HepG2 (cell line): ENCODE measurements around the gene CXADR. TPM values are rescaled to one million over a fixed set of nuclear protein-coding genes. Genes with fewer than 3 reads are reported as not detected.

Experiments used
- ATF5 ChIP-seq: sonication (generic); formaldehyde crosslinking; IDR thresholded peaks from 2 replicates; pipeline ENCODE4 v1.4.0; 2020; ENCODE audit warnings: mild to moderate bottlenecking, low read depth, missing genetic modification reagents
- HDAC1 ChIP-seq: sonication (generic); formaldehyde crosslinking; IDR thresholded peaks from 2 replicates; pipeline ENCODE4 v1.5.1; 2020; ENCODE audit warnings: mild to moderate bottlenecking, missing genetic modification reagents
- IKZF5 ChIP-seq: IDR thresholded peaks from 2 replicates; pipeline ENCODE4 v1.6.1; 2018; ENCODE audit warnings: missing genetic modification reagents, mild to moderate bottlenecking, missing compliant biosample characterization
- MTA1 ChIP-seq: sonication (generic); formaldehyde crosslinking; IDR thresholded peaks from 2 replicates; pipeline ENCODE4 v1.4.0; 2020; ENCODE audit warnings: missing genetic modification reagents, mild to moderate bottlenecking, borderline replicate concordance
- NFE2 ChIP-seq: sonication (generic); formaldehyde crosslinking; IDR thresholded peaks from 2 replicates; pipeline ENCODE4 v1.4.0; 2020; ENCODE audit warnings: missing genetic modification reagents
- RFX3 ChIP-seq: IDR thresholded peaks from 2 replicates; pipeline ENCODE4 v1.6.1; 2016; ENCODE audit warnings: missing biosample characterization, missing genetic modification reagents
- SAFB2 ChIP-seq: sonication (generic); formaldehyde crosslinking; IDR thresholded peaks from 2 replicates; pipeline ENCODE4 v1.5.1; 2020; ENCODE audit warnings: missing genetic modification reagents, low read depth, mild to moderate bottlenecking, borderline replicate concordance
- SMYD3 ChIP-seq: sonication (generic); formaldehyde crosslinking; IDR thresholded peaks from 2 replicates; pipeline ENCODE4 v1.8.1; 2023; ENCODE audit warnings: mild to moderate bottlenecking, missing genetic modification reagents
- THRA ChIP-seq: sonication (generic); formaldehyde crosslinking; IDR thresholded peaks from 2 replicates; pipeline ENCODE4 v1.4.0; 2020; ENCODE audit warnings: missing genetic modification reagents, borderline replicate concordance
- TSC22D2 ChIP-seq: sonication (generic); formaldehyde crosslinking; IDR thresholded peaks from 2 replicates; pipeline ENCODE4 v1.5.1; 2020; ENCODE audit warnings: missing genetic modification reagents, mild to moderate bottlenecking, borderline replicate concordance
- ZBED4 ChIP-seq: sonication (generic); formaldehyde crosslinking; IDR thresholded peaks from 2 replicates; pipeline ENCODE4 v1.4.0; 2020; ENCODE audit warnings: missing genetic modification reagents, borderline replicate concordance
- ZBTB14 ChIP-seq: sonication (generic); formaldehyde crosslinking; IDR thresholded peaks from 2 replicates; pipeline ENCODE4 v1.4.0; 2020; ENCODE audit warnings: missing genetic modification reagents
- ZFP41 ChIP-seq: sonication (generic); formaldehyde crosslinking; IDR thresholded peaks from 2 replicates; pipeline ENCODE4 v1.4.0; 2020; ENCODE audit warnings: mild to moderate bottlenecking, missing genetic modification reagents, borderline replicate concordance
- ZFP62 ChIP-seq: sonication (generic); formaldehyde crosslinking; IDR thresholded peaks from 2 replicates; pipeline ENCODE4 v1.4.0; 2020; ENCODE audit warnings: missing genetic modification reagents
- ZFY ChIP-seq: sonication (generic); formaldehyde crosslinking; IDR thresholded peaks from 2 replicates; pipeline ENCODE4 v1.4.0; 2020; ENCODE audit warnings: missing genetic modification reagents
- ZNF3 ChIP-seq: IDR thresholded peaks from 2 replicates; pipeline ENCODE4 v1.7.0; 2017; ENCODE audit warnings: inconsistent platforms
- ZNF501 ChIP-seq: sonication (generic); formaldehyde crosslinking; IDR thresholded peaks from 2 replicates; pipeline ENCODE4 v1.5.1; 2020; ENCODE audit warnings: mild to moderate bottlenecking, moderate library complexity, missing genetic modification reagents
- ZNF619 ChIP-seq: sonication (generic); formaldehyde crosslinking; IDR thresholded peaks from 2 replicates; pipeline ENCODE4 v1.4.0; 2020; ENCODE audit warnings: mild to moderate bottlenecking, missing genetic modification reagents
- ZSCAN9 ChIP-seq: IDR thresholded peaks from 2 replicates; pipeline ENCODE4 v1.6.1; 2016; ENCODE audit warnings: borderline replicate concordance
- ZUFSP ChIP-seq: sonication (generic); formaldehyde crosslinking; IDR thresholded peaks from 2 replicates; pipeline ENCODE4 v1.9.0; 2021; ENCODE audit warnings: missing genetic modification reagents, mild to moderate bottlenecking, borderline replicate concordance
- polyA plus RNA-seq, 8 experiments: library from polyadenylated mRNA; depleted of rRNA in 3 of 8; stranded (reverse) in 7 of 8; unstranded in 1 of 8; fragments of >200 nt; fragmentation: Illumina TruSeq in 4 of 8; extraction: Trizol in 4 of 8; gene quantifications; 2 replicates each; pipeline versions ENCODE4 v1.2.1 to v1.2.3, GENCODE V29; 2011 to 2016; ENCODE audit warnings: low read depth in 4 of 8, missing spikeins in 1 of 8, mixed read lengths in 1 of 8; ENCODE audit not compliant: insufficient read depth in 1 of 8
- total RNA-seq, 5 experiments: library from RNA; depleted of rRNA; stranded (reverse); fragments of >200 nt; fragmentation: Illumina TruSeq; extraction: Trizol; gene quantifications; 2 replicates each; pipeline ENCODE4 v1.2.3, GENCODE V29; 2016; ENCODE audit warnings: low read depth in 1 of 5

The CXADR gene
- total and polyA plus RNA-seq, 2 of the 13 experiments (the other 11 are each of a cell fraction or from before 2014, with no cell fraction given): 86.8 to 110 TPM

GRCh38 chr21:17612565-17613241, 99.9 kb downstream of the CXADR start, which contains the start of gene BTG3 (continued):
- no peak for TF ChIP-seq SMYD3 (CRISPR knock-in tag)
- TF ChIP-seq ZFP41 (CRISPR knock-in tag): no peak
- 0 out of 2 replicates have a peak, but pooled peaks have one; percentile 35 for TF ChIP-seq ATF5 (CRISPR knock-in tag)
- TF ChIP-seq IKZF5: no peak
- TF ChIP-seq ZNF619 (CRISPR knock-in tag): no peak
- TF ChIP-seq TSC22D2 (CRISPR knock-in tag): no peak
- no peak for TF ChIP-seq NFE2
- peak; percentile 51; the same call in 1 of the 2 replicates for TF ChIP-seq MTA1 (CRISPR knock-in tag)
- TF ChIP-seq ZNF3 (CRISPR knock-in tag): no peak
- TF ChIP-seq ZNF501 (CRISPR knock-in tag): no peak
- TF ChIP-seq THRA (CRISPR knock-in tag): no peak
- no peak for TF ChIP-seq ZFP62 (CRISPR knock-in tag)
- TF ChIP-seq RFX3 (CRISPR knock-in tag): no peak
- no peak for TF ChIP-seq ZUFSP
- no peak for TF ChIP-seq HDAC1 (CRISPR knock-in tag)
- peak; percentile 96 for TF ChIP-seq ZBTB14
- no peak; the same call in 1 of the 2 replicates for TF ChIP-seq ZSCAN9 (CRISPR knock-in tag)
- TF ChIP-seq SAFB2: peak; percentile 84; the same call in 1 of the 2 replicates
- TF ChIP-seq ZFY (CRISPR knock-in tag): peak; percentile 76
- TF ChIP-seq ZBED4: peak; percentile 78; the same call in 1 of the 2 replicates
